ENCODE measurements around the gene L3MBTL1.

The L3MBTL1 gene

DNA sequence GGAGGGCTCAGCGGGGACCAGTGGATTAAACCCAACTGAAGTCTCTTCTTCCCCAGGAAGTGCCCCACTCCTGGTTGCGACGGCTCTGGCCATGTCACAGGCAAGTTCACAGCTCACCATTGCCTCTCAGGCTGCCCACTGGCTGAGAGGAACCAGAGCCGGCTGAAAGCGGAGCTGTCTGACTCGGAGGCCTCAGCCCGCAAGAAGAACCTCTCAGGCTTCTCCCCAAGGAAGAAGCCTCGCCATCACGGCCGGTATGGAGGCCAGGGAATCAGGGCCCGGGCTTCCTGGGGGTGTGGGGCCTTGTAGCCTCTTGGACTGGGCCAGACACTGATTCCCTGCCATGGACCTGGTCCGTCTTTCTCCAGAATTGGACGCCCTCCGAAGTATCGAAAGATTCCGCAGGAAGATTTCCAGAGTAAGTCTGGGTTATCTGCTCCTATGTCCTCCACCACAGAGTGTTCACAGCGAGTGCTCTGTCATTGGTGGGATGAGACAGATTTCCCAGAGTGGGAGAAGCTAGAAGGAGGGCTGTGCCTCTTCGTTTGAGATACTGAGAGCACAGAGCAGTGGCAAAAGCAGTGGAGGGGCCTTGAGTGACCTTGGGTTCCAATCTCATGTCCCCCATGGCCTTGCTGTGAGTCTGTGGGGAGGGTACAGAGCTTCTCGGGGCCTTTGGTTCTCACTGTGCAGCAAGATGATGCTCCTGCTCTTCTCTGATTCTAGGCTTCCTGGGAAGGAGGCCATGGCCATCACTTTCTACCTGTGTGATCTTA lies 28.7 kb downstream of the L3MBTL1 start:
- no peak for DNase-seq

DNA sequence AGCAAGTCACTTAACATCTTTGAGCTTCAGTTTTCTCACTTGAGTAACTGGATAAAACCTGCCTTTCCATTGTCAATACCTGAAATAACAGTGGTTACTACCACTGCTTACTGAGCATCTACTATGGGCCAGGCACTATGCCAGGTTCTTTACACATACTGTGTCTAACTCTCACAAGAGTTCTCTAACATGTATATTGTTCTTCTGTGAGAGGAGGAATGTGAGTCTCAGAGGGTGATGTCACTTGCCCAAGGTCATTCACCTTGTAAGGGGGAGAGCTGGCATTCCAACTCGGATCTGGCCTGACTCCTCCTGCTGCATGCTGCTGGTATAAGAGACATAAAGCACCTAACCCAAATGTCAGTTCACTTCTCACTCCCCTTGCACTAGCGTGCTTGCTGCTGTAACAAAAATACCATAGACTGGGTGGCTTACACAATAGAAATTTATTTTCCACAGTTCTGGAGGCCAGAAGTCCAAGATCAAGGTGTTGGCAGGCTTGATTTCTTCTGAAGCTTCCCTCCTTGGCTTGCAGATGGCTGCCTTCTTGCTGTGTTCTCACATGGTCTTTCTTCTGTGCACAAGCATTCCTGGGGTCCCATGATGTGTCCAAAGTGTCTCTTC lies 29.4 kb downstream of the L3MBTL1 start:
- no peak for DNase-seq

DNA sequence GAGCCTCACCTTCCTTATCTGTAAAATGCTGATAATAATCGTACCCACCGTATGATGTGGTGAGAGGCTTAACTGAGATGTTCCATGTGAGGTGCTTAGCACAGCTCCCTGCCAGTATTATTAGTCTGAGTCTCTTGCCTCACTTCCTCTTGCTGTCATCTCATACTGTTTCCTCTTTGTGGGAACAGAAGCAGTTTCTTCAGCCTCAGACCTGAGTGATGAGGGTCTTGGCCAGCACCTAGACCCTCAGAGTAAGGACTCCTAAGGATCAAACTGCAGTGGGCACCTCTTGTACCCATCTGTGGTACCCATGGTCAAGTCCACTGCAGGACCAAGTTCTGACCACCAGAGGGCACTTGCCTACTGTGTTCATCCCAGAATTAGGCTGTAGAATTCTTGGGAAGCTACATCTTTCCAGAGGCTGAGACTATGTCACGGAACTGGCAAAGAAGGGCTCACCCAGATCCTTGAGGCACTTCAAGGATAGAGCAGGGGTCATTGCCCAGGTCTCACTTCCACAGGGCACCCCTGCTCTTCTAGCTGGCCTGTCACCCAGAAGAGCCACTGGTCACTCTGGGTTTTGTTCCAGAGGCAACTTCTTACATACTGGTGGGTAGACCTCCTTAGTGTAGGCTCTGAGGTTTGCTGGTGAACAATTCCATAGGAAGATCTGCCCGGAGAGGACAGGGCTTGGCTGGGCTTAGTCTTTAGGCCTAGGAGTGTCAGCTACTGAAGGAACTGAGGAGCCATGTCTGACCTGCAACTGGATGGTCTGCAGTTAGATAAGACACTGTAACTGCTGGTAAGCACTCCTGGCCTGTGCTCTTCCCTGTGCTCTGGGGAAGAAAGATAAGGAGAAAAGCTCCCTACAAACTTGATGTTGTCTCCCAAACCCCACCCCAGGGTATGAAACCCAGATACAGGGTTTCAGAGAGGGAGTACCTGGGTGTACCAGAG lies 30.7 kb downstream of the L3MBTL1 start:
- no peak for DNase-seq

DNA sequence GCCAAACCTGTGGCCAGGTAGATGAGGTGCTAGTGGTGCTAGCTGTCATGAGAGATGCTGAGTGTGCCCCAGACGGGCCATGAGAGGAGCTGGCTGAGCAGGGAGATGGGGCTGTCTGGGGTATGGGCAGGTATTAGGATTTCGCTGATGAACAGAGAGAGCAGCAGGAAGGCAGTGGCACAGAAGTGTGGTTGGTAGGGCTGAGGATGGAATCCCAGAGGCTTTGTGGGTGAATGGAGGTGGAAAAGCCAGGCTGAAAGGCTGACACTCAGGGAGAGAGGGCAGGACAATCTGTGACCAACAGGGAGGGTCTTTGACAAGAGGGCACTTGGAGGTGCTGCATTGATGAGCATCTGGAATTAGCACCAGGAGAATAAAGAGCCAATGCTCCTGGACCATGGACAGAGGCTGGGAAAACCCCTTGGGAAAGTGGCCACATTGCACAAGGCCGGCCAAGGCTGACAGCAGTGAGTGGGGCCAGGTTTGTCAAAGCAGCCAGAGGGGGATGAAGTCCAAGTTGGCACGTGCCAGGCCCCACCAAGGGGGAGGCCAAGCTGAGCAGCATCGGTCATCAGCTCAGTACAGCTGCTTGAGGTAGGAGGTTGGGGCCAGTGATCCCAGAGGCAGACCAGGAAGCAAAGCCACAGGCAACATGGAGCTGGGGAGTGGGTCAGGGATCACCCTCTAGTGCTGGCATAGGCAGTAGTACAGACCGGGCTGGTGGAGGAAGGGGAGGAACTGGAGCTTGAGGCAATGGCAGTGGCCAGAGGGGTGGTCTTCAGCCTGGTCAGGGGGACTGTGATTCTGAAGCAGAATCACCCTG lies 31.6 kb downstream of the L3MBTL1 start:
- DNase-seq: no peak

DNA sequence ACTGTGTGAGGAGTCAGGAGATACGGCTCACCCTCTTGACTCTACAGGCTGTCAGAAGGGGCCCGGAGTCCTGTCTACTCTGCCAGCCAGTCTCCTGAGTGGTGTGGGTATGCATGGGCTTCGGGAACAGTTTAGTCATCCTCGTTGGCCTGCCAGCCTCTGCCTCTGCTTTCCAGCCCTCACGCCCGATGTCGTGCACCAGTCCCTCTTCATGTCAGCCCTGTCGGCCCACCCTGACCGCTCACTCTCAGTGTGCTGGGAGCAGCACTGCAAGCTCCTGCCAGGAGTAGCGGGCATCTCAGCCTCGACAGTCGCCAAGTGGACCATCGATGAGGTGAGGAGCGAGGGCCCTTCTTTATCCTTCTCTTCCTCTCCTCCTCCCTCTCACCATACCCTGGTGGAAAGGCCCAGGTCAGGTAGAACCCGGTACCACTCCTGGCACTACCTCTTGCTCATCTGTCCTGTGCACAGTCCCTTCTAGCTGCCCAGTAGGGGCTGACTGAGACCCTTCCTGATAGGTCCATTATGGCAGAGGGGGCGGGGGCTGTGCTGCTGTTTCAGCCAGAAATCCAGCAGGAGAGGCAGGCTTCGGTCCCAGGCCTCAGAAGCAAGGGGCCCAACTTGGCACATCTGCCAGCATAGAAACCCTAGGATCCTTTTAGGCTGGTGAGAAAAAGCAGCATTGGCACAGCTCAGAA lies 32.6 kb downstream of the L3MBTL1 start:
- no peak for DNase-seq

DNA sequence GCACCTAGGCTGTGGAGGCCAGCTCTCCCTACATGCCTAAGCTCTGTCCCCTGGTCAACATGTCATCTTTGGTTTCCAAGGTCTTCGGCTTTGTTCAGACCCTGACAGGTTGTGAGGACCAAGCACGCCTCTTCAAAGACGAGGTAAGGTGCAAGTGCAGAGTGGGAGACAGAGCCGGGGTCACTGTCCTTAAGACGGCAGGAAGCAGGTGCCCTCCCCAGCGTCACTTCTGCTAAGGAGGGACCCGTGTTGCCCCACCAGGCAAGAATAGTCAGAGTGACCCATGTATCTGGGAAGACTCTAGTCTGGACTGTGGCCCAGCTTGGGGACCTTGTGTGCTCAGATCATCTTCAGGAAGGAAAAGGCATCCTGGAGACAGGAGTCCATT lies 33.2 kb downstream of the L3MBTL1 start:
- DNase-seq: no peak

DNA sequence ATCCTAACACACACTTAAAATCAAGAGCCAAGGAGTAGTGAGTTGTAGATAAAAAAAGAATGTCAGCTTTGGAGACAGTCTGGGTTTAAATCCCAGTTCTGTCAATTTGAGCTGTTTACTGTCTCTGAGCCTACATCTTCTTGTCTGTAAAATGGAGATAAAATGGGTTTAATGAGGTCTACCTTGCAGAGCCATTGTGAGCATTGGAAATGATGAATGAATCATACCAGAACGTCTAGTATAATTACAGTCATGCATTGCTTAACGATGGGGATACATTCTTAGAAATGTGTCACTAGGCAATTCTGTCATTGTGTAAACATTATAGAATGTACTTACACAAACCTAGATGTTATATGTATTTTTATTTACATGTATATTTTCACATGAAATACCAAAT lies 33.7 kb downstream of the L3MBTL1 start:
- DNase-seq: no peak

DNA sequence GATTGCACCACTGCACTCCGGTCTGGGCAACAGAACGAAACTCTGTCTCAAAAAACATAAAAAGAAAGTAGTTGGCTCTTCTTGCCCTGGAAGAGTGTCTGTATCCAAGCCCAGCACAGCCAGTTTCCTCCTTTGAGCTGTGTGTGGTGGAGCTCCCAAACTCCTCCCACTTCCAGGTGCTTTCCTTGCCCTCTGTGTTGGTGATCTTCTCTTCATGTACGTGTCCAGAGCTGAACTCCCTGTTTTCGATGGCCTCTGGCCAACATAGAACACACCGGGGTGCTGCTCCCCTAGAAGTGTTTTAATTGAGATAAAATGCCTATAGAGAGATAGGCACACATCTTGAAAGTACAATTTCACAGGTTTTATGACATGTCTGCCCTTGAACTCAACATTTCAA lies 34.7 kb downstream of the L3MBTL1 start:
- no peak for DNase-seq

DNA sequence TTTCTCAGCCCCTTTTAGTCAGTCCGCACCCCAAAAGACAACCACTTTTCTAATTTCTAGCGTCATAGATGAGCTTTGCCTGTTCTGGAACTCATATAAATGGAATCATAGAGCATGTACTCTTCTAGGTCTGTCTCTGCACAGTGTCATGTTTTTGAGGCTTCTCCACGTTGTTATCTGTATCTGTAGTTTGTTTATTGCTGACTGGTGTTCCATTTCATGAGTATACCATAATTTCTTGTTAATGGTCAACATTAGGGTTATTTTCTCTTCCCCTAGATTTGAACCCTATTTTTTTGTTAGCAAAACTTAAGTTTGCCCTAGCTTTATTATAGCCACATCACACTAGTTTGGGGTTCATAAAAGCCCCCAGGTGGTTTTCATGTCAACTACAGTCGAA lies 35.2 kb downstream of the L3MBTL1 start:
- no peak for DNase-seq

DNA sequence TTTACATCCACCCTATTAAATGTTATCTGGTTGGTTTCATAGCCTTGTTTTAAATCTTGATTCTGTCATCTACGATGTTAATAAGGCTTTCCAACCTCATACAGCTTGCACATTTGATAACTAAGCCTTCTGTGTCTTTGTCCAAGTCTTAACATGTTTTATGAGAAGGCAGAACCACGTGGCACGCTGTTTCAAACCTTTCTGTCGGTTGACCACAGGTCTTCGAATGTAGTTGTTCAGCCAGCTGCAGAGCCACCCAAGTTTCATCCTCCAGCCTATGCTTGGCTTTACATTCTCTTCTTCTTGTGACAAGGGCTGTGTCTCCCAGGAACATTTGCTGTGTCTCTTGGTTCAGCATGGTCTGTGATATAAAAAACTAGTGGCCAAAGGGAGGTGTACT lies 35.6 kb downstream of the L3MBTL1 start:
- DNase-seq: no peak

DNA sequence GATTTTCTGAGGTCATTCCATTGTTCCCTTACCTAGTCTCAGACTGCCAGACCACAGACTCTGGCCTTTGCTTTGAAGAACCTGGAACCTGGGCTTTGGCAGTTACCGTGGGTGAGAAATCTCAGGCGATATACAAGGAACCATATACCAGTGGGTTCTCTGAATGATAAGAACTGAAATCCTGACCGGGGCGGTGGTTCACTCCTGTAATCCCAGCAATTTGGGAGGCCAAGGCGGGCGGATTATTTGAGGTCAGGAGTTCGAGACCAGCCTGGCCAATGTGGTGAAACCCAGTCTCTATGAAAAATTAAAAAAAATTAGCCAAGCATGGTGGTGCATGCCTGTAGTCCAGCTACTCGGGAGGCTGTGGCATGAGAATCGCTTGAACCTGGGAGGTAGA lies 37.0 kb downstream of the L3MBTL1 start:
- DNase-seq: no peak

DNA sequence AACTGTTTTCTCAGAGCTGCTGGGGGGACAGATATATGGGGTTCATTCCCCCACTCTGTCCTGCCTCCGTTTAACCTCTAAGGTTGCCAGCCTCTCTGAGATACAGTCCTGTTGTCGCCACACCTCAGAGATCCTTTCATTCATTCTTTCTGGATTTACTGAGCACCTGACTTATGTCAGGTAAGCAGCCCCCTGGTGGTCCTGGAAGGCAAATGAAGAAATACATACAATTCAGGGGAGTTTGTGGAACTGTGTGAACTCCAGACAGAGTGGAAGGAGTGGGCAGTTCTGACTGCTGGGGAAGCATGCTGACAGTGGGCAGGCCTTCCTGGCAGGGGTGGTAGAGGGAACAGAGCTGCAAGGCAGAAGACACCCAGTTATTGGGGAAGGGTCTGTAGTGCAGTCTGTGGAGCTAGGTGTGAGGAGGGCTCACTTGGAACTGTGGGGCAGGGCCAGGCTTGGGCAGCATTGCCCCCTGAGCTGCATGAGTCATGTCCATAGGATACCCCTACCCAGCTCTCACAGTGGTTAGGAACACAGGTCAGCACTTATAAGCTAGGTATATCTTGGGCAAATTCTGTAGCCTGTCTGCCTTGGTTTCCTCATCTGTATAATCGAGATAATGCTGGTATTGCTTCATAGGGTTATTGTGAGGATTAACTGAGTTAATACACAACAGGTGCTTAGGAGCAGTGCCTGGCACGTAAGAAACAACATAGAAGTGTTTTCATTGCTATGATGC lies 38.5 kb downstream of the L3MBTL1 start:
- no peak for DNase-seq

DNA sequence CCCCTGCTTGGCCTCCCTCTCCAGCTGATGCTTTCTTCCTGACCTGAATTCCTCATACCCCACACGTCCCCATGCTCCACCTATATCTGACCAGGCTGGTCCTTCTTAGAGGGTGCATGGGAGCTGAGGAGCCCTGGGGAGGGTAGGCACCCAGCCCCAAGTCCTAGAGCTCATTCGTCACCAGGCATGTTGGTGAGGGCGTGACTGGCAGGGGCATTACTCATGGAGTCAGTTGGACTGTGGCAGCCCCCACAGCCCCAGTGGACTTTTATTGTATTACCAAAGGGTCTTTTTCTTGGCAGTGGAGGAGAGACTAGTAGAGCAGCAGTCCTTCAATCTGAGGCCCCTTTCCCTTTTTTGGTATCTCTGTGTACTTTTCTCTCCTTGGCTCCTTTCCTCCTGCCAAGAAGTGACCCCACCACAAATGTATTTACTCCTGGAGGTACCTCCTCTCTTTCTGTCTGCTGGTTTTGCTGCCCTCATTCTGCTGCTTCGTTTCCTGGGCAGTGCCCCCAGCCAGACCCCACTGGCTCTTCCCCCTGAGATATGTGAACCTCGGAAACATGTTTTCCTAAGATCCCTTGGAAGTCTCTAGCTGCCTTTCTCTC lies 40.9 kb downstream of the L3MBTL1 start:
- DNase-seq: no peak

DNA sequence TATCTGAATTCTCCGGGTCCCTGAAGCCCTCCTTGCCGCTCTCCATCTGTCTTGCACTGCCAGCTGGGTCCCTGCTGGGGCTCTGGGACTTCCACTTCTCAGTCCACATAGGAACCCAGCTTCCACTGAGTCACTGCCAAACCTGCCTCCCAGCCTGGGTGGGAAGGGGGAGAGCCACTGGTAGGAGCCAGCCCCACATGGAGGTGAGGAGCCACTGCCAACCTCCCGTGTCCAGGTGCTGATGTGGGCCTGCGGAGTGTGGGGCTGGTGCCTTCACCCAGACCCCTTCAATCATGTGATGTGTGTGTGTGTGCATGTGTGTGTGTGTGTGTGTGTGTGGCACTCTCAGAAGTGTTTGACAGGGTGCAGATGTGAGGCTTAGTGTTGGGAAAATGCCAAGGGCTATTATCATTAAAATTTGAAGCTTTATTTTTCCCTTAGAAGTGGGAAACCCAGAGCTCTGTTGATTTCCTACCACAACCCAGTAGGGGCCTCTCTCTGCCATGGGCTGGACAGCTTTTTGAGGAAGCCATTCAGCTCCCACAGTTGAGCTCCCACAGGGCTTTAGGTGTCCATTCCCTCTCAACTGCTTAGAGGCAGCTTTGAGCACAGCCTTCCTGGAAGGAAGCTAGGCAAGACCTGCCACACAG lies 42.0 kb downstream of the L3MBTL1 start:
- DNase-seq: no peak

DNA sequence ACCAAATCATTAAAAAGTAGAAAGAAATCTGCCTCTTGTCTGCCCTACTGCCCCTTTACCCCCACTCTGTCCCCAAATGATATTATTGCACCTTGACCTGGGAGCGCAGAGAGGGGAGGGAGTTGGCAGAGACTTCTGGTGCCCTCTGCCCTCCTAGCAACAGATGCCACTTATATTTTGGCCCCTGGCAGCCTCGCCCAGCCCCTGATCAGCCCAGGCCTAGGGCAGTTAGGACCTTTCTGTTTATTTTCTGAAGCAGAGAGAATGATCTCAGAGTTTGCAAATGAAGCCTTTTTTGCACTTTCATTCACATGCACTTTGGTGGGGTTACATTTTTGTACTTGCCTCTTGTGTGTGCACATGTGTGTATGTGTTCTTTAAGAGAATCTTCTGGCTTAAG lies 43.0 kb downstream of the L3MBTL1 start:
- DNase-seq: no peak

DNA sequence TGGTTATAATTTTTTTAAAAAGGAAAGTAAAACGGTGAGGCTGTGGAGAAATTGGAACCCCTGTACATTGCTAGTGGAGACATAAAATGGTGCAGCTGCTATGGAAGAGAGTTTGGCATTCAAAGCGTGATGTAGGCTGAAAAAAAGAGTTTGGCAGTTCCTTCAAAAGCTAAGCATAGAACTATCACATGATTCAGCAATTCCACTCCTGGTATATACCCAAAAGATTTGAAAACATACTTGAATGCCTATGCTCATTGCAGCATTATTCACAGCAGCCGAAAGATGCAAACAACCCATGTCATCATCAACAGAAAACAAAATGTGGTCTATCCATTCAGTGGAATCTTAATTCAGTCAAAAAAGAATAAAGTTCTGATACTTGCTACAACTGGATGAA lies 46.9 kb downstream of the L3MBTL1 start:
- no peak for DNase-seq

DNA sequence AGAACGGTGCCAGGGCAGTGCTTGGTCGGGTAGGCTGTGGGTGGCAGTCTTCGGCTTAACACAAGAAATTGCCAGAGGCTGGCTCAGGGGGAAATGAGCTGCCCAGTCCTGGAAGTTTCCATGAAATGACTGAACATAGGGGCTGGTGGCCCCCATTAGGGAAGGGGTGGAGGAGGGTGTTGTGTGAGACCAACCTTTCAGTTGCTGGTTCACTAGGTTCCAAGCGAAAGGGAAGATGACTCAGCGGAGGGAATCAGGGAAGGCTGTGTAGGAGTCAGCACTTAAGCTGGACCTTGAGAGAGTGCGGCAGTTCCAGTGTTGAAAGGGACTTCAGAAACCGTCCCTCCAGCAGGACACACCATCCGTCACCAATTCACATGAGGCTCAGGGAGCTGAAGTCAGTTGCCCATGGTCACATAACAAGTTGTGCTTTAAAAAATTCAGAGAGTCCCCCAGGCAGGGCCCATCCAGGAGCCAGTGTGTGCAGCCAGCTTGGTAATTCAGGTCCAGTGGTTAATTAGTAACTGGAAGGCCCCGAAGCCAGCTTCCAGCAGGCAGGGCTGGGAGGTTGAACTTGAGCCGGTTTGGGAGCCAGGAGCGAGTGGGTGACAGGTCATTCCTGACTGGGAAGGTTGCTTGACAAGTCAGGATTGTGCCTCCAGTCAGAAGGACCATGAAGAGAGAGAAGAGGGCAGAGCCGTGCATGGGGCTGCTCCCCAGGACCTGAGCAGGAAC lies 51.1 kb downstream of the L3MBTL1 start, which contains the start of gene SGK2:
Gene SGK2, plus strand, starts transcription at position 616 of the 735 bp plus-strand sequence. CDS start 7,469 bp downstream, outside the sequence.
- no peak for DNase-seq

DNA sequence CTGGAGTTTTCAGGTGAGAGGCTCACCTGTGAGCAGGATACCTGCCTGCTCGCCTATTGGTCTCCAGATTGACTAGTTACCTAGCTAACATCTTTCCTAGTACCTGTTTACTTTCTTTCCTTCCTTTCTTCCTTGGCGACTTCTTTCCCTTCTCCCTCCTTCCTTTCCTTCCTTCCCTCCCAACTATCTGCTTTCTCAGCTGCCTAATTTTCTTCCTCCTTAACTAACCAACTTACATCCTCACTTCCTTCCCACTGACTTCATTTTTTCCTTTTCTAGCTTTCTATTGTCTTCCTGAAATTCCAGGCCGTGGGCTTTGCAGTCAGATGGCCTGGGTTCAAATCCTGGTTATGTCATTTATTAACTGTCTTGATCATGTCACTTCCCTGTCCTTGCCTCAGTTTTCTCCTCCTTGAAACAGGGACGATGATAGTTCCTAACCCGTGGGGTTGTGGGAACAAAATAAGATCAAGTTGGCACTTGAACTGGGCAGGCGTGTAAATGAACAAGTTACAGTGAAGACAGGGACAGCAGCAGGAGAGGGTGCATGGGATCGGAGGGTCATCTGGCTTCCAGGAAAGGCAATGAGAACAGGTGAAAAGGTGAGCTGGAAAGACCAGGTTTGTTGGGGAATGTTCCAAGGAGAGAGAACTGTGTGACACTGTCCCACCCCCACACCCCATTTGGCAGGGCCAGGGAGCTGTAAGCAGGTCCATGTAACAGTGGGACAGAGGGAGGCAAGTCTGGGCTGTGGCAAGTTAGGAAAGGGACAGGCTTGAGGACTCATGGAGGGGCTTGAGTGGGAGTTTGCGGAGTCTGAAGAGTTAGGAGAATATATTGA lies 51.9 kb downstream of the L3MBTL1 start:
- no peak for DNase-seq

DNA sequence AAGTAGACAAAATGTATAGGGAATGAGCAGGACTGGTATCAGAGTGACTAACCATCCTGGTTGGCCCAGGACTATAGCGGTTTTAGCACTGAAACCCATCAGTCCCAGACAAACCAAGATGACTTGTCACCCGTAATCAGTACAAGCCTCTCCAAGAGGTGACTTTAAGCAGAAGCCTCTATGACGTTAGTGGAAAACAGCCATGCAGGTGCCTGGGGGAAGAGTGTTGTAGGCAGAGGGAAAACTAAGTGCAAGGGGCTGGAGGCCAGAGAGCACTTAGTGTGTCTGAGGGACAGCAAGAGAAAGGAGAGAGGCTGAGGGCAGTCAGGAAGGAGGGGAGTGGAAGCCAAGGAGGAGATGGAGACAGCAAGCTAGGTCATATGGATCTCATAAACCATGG lies 53.5 kb downstream of the L3MBTL1 start:
- DNase-seq: no peak

All from NCI-H1417 treated with DMSO at 0.1 percent for 48 hours (cell line).